ENCODE measurements around the gene ADAMTSL5. TPM values are rescaled to one million over a fixed set of nuclear protein-coding genes. Genes with fewer than 3 reads are reported as not detected.
"Not testable (repeated sequence)": the region's sequence is repeated elsewhere in the genome, so short reads cannot be mapped to it uniquely, and the experiment has no call there.

ADAMTSL5 gene
- total RNA-seq = not detected in 2 replicates

GRCh38 chr19:1512671-1513498 is at the start of gene ADAMTSL5:
Gene ADAMTSL5, minus strand, starts transcription at chr19:1513019. Its CDS starts 2,076 bp downstream, at chr19:1510943.
- DNase-seq (ENCODE audit: low read depth in 2 of 2) = no peak

- DNase-seq (ENCODE audit: low read depth in 2 of 2) = no peak
Observed at GRCh38 chr19:1561236-1561842, 48.5 kb upstream of the ADAMTSL5 start.

GRCh38 chr19:1560286-1560882 is 47.6 kb upstream of the ADAMTSL5 start:
- no peak for DNase-seq (ENCODE audit: low read depth in 2 of 2)

DNA sequence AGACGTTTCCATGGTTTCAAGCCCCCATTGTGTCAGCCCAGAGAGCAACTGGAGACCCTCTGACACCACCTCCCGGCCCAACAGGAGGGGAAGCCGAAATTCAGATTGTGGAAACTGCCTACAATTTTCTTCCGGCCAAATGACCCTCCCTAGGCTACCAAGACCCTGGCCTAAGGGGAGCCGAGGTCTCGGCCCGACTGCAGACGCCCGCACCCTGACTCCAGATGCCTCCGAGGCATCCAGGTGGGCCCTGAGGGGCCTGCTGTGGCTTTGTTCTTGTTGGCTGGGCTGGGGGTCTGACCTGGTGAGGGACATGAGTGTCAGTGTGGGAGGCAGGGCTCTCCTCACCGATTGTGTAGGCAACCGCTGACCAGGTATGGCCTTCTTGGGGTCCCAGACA is 45.7 kb upstream of the ADAMTSL5 start:
- DNase-seq (ENCODE audit: low read depth in 2 of 2) = no peak

DNA sequence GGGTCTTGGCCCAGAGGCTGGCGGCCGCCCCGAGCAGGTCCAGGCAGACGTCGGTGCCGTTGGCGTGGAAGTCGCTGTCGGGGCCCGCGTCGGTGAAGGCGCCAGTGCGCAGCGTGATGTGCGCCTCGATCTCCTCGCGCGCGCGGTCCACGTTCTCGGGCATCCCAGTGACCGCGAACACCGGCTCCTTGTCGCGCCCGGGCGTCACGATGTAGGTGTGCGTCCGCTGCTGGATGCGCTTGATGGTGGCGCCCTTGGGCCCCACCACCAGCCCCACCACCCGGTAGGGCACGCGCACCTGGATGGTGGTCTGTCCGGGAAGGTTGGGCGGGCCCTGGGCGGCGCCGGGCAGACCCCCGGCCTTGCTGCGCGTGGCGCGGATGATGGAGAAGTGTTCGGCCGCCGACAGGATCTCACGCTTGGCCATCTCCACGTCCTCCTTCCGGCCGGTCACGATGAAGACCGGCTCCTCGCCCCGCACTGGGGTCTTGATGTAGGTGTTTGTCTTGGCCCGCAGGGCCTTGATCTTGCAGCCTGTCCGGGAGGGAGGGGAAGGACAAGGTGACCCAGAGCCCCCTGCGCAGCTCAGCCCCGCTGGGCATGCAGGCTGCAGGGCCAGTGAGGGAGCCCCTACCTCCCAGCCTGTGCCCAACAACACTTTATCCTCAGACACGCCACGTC is 43.7 kb upstream of the ADAMTSL5 start:
- DNase-seq (ENCODE audit: low read depth in 2 of 2) = no peak

DNA sequence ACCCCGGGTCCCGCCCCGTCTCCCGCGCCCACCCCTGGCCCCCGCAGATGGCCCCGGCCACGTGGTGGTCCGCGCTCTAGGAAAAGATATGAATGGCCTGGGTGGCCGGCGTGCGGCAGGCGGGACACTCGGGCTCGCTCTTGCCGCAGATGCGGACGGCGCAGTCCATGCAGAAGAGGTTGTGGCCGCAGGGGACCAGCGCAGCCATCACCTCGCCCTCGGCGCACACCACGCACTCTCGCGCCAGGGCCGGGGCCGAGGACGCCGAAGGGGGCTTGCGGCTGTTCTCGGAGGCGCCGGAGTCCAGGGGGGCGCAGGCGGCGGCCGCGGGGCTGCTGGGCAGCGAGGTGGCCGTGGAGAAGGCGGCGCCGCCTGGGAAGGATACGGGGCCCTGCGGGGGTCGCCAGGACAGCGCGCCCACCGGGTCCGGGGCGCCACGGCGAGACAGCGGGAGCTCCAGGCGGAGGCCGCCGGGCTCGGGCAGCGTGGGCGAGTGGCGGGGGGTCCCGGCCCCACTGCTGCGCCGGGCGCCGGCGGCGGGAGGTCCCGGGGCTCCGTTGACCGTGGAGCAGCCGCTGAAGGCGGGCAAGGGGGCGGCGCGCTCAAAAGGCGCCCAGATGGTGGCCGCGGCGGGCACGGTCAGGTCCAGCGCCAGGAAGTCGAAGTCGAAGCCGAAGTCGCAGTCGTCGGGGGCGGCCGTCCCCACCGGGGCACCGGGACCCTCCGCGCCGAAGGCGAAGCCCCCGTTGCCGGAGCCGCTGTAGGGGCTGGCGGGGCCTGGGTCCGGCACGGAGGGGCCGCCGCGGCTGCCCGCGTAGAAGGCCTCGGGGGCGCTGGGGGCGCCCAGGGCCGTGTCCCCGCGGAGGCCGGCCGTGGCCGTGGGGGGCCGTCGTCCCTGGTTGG is 42.9 kb upstream of the ADAMTSL5 start:
- no peak for DNase-seq (ENCODE audit: low read depth in 2 of 2)

GRCh38 chr19:1554968-1555367 is 42.1 kb upstream of the ADAMTSL5 start:
- no peak for DNase-seq (ENCODE audit: low read depth in 2 of 2)

DNA sequence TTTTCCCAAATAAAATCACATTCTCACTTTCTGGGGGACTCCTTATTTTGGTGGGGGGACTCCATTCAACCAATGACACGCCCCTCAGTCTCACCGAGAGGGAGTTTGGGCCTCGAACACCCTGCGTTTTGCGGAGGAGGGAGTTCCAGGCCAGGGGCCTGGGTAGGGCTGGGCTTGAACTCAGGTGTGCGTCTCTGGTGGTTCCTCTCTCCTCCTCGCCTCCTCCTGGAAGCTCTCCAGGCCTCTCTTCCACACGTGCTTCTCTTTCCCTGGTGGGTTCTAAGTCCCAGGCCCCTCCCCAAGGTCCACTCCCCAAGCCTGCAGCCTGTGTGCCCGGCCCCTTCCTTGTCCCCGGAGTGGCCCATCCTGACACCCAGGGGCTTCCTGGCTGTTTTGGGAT is 40.6 kb upstream of the ADAMTSL5 start:
- no peak for DNase-seq (ENCODE audit: low read depth in 2 of 2)

DNA sequence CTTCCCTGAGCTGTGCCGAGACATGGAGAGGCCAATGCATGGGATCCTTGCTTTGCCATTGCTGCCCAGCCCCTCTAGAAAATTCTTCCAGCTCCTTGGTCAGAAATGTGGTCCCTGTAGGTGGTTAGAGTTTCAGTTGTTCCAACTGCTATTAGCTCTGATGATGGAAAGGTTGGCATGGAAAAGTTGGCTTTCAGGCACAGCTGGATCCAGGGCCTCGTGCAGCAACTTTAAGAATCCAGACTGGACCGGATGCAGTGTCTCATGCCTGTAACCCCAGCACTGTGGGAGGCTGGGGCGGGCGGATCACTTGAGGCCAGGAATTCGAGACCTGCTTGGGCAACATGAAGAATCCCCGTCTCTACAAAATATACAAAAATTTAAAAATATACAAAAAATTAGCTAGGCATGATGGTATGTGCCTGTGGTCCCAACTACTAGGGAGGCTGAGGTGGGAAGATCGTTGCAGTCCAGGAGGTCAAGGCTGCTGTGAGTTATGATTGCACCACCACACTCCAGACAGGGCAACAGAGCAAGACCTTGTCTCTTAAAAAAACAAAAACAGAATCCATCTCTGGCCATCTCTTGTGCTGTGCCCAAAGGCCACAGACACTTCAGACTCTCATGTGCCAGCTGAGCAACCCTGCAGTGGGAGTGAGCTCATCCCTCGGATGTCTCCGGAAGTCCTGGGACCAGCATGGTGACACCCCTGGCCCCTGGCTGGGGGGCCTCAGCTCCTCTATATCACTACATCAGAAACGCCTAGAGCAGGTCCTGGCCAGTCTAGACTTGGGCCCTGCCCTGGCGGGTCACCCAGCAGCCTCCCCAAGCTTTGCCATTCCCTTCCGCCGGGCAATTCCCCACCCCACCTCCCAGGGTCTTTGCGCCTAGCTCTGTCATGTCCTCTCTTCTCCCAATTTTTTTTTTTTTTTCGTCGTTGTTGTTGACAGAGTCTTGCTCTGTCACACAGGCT is 38.5 kb upstream of the ADAMTSL5 start:
- DNase-seq (ENCODE audit: low read depth in 2 of 2) = no peak

GRCh38 chr19:1549332-1549945 is 36.6 kb upstream of the ADAMTSL5 start:
- DNase-seq (ENCODE audit: low read depth in 2 of 2) = no peak

GRCh38 chr19:1540365-1540925 is 27.6 kb upstream of the ADAMTSL5 start:
- no peak for DNase-seq (ENCODE audit: low read depth in 2 of 2)

- not testable (repeated sequence) for DNase-seq (ENCODE audit: low read depth in 2 of 2)
Observed at GRCh38 chr19:1539749-1540148, 26.9 kb upstream of the ADAMTSL5 start.

DNA sequence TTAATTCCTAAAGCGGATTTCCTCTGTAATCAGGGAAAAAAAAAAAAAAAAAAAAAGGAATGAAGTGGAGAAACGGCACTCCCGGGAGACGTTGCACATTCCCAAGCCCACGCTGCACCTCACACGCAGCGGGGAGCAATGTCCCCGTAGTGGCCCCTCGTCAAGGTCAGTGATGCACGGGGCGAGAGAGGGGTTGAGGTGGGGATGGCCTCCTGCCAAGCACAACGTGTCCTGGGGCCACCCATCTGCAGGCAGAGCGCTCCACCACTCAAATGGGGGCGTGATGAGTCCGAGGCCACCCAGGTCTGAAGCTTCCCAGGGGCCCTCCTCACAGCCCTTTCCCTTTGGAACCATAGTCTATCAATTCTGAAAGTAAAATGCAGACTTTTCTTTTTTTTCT is 26.2 kb upstream of the ADAMTSL5 start:
- no peak for DNase-seq (ENCODE audit: low read depth in 2 of 2)

DNA sequence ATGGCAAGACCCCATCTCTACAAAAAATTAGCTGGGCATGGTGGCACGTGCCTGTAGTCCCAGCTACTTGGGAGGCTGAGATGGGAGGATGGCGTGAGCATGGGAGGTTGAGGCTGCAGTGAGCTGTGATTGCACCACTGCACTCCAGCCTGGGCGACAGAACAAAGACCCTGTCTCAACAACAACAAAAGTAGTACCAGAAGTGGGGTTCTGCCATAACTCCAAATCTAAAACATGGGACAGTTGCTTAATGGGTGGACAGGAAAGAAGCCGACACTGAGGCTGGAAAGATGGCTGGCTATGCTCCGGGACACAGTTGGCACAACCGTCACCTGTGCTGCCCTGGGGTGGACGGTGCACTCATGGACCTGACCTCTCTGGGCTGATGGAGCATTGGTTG is 22.9 kb upstream of the ADAMTSL5 start:
- not testable (repeated sequence) for DNase-seq (ENCODE audit: low read depth in 2 of 2)

DNA sequence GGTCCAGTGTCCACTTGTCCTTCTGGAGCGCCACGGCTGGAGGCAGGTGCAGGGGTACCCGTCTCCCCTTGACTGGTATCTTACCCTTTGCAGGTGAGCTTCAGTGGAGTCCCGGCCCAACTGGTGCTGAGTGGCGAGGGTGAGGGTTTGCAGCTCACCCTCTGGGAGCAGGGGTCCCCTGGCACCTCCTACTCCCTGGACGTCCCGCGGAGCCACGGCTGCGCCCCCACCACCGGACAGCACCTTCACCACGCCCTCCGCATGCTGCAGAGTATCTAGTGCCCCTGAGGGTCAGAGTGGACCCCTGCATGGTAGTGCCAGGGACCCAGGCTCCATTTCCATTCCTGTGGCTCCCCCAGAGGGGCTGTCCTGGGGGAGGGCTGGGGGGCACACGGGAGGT is 22.2 kb upstream of the ADAMTSL5 start:
- no peak for DNase-seq (ENCODE audit: low read depth in 2 of 2)

GRCh38 chr19:1533510-1534150 is 20.8 kb upstream of the ADAMTSL5 start:
- no peak for DNase-seq (ENCODE audit: low read depth in 2 of 2)

GRCh38 chr19:1532003-1532402 is 19.2 kb upstream of the ADAMTSL5 start:
- no peak for DNase-seq (ENCODE audit: low read depth in 2 of 2)

DNA sequence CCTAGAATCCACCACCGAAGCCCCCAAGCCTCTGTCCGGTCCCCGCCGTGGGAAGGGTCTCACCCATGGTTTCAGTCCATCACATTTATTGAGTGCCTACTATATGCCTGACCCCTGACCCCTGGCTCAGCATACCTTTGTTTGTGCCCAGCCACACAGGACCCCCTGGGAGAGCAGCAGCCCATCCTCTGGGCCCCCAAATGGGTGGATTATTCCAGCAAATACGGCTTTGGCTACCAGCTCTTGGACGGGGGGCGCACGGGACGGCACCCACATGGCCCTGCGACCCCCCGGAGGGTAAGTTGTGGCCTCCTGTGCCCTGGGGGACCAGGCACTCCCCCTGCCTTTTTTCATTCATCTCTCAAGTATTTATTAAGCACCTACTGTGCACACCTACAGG is 18.8 kb upstream of the ADAMTSL5 start:
- DNase-seq (ENCODE audit: low read depth in 2 of 2) = no peak

DNA sequence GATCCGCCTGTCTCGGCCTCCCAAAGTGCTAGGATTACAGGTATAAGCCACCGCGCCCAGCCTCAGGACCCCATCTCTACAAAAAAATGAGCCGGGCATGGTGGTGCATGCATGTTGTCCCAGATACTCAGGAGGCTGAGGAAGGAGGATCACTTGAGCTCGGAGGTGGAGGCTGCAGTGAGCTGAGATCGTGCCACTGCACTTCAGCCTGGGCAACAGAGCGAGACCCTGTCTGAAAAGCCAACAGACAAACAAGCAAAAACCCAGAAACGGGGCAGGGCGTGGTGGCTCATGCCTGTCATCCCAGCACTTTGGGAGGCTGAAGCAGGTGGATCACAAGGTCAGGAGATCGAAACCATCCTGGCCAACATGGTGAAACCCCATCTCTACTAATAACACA is 18.0 kb upstream of the ADAMTSL5 start:
- DNase-seq (ENCODE audit: low read depth in 2 of 2) = not testable (repeated sequence)
